Stomach (tissue), 4 donors: Measurements from ENCODE around the gene RGS8.

ENCODE experiments used
- EP300 ChIP-seq: sonication (generic); formaldehyde crosslinking; IDR thresholded peaks from one replicate; pipeline ENCODE4 v1.6.1; 2017; ENCODE audit warnings: antibody characterized with exemption
- POLR2AphosphoS5 ChIP-seq, 3 donors: sonication (generic); formaldehyde crosslinking; IDR thresholded peaks; one replicate each; pipeline ENCODE4 v1.6.1; 2016; ENCODE audit warnings: antibody characterized with exemption in 3 of 3
- TF ChIP-seq, protein P1 (sequence below), 7 experiments: fragments of 450-650 bp in 4 of 7; fragments of 200-600 bp in 3 of 7; sonication (generic) in 3 of 7; IDR thresholded peaks; one replicate each; pipeline ENCODE4 v1.5.1; 2016 to 2019; ENCODE audit warnings: antibody characterized with exemption in 7 of 7, control low read depth in 2 of 7, mild to moderate bottlenecking in 1 of 7

- TF ChIP-seq, protein P1, sequence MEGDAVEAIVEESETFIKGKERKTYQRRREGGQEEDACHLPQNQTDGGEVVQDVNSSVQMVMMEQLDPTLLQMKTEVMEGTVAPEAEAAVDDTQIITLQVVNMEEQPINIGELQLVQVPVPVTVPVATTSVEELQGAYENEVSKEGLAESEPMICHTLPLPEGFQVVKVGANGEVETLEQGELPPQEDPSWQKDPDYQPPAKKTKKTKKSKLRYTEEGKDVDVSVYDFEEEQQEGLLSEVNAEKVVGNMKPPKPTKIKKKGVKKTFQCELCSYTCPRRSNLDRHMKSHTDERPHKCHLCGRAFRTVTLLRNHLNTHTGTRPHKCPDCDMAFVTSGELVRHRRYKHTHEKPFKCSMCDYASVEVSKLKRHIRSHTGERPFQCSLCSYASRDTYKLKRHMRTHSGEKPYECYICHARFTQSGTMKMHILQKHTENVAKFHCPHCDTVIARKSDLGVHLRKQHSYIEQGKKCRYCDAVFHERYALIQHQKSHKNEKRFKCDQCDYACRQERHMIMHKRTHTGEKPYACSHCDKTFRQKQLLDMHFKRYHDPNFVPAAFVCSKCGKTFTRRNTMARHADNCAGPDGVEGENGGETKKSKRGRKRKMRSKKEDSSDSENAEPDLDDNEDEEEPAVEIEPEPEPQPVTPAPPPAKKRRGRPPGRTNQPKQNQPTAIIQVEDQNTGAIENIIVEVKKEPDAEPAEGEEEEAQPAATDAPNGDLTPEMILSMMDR (IDR thresholded peaks at IDR 0.05) = no peak
- no peak for TF ChIP-seq POLR2AphosphoS5 (IDR thresholded peaks at IDR 0.05)
- TF ChIP-seq EP300 = no peak
Measured at GRCh38 chr1:182643699-182644098, 40.7 kb downstream of the RGS8 start.
